ENCODE data around the gene ELMOD3. TPM values are rescaled to one million over a fixed set of nuclear protein-coding genes. Genes with fewer than 3 reads are reported as not detected.
"Not testable (repeated sequence)": the region's sequence is repeated elsewhere in the genome, so short reads cannot be mapped to it uniquely, and the experiment has no call there.

The ELMOD3 gene
- total and polyA plus RNA-seq, 4 donors, result 5.5 to 15.8 (median 8.0) TPM

DNA sequence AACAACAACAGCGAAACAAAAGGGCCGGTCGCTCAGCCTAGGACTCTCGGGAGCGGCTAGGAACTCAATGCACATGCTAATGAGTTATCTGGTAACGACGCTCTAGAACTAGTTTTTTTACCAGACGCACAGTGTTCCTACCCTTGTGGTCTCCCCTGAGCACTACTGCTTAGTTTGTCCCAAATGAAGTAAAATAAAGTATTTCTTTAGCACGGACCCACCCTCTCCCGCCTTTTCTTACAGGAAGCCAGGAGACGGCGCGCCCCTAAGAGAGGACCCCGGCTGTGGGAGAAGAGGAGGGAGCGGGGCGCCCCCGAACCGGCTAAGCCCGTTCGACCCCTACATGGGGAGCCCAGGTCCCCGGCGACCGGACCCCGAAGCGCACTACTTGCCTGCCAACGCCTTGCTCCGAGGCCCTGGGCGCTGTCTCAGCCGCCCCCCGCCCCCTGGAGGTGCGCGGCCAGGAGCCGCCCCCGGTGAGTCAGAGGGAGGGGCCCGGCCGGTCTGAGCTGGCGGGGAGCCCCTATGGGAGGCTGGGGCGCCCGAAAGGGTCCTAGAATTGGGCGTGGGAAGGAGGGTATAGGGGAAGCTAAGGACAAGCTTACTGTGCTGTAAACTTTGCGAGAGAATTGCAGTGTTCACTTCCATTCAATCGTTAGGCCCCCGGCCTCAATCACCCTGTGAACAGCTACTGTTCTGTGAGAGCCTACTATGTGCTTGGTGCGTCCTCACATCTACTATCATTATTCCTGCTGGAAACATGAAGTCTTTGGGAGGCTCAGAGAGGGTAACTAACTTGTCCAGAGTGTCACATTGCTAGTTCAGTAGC lies 59.2 kb downstream of the ELMOD3 start:
- Histone ChIP-seq H3K9ac (ENCODE audit: low read depth in 1 of 2, low read length in 2 of 2) (peak overlapping the region in 1 of 2 donors; percentile 24), H3K36me3 (ENCODE audit: control insufficient read depth in 4 of 4, insufficient read depth in 3 of 4, low read depth in 1 of 4, low read length in 3 of 4) (no peaks in the 10 kb centered on the region), H3K4me3 (ENCODE audit: low read depth in 1 of 3, low read length in 3 of 3) (peak overlapping the region in 1 of 3 donors; percentile 33), H3K9me3 (ENCODE audit: control insufficient read depth in 4 of 4, low read length in 3 of 4) (no peaks in the 10 kb centered on the region), H3K4me1 (ENCODE audit: control insufficient read depth in 4 of 4, insufficient read depth in 4 of 4, low read length in 3 of 4) (peaks cover 4 to 17% (median 12%) of the 10 kb centered on the region in 4 donors), H3K27me3 (ENCODE audit: control insufficient read depth in 4 of 4, insufficient read depth in 4 of 4, low read length in 3 of 4) (no peaks in the 10 kb centered on the region), H3K27ac (ENCODE audit: low read depth in 1 of 2, low read length in 2 of 2) (no peak overlapping the region)
- 10% methylated on average over 44 of the region's 44 CpGs for WGBS
- DNase-seq (ENCODE audit: low spot score), result no peak
- TF ChIP-seq HNF4A (conservative IDR thresholded peaks at IDR 0.05), result no peak
- no peak for TF ChIP-seq GABPA (IDR thresholded peaks at IDR 0.05 in 1 of 2, conservative IDR thresholded peaks at IDR 0.05 in 1 of 2)
- TF ChIP-seq, protein P1, sequence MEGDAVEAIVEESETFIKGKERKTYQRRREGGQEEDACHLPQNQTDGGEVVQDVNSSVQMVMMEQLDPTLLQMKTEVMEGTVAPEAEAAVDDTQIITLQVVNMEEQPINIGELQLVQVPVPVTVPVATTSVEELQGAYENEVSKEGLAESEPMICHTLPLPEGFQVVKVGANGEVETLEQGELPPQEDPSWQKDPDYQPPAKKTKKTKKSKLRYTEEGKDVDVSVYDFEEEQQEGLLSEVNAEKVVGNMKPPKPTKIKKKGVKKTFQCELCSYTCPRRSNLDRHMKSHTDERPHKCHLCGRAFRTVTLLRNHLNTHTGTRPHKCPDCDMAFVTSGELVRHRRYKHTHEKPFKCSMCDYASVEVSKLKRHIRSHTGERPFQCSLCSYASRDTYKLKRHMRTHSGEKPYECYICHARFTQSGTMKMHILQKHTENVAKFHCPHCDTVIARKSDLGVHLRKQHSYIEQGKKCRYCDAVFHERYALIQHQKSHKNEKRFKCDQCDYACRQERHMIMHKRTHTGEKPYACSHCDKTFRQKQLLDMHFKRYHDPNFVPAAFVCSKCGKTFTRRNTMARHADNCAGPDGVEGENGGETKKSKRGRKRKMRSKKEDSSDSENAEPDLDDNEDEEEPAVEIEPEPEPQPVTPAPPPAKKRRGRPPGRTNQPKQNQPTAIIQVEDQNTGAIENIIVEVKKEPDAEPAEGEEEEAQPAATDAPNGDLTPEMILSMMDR (IDR thresholded peaks at IDR 0.05; ENCODE audit: low read depth, low read length, missing input control), result peak; percentile 3
- TF ChIP-seq, protein P2, sequence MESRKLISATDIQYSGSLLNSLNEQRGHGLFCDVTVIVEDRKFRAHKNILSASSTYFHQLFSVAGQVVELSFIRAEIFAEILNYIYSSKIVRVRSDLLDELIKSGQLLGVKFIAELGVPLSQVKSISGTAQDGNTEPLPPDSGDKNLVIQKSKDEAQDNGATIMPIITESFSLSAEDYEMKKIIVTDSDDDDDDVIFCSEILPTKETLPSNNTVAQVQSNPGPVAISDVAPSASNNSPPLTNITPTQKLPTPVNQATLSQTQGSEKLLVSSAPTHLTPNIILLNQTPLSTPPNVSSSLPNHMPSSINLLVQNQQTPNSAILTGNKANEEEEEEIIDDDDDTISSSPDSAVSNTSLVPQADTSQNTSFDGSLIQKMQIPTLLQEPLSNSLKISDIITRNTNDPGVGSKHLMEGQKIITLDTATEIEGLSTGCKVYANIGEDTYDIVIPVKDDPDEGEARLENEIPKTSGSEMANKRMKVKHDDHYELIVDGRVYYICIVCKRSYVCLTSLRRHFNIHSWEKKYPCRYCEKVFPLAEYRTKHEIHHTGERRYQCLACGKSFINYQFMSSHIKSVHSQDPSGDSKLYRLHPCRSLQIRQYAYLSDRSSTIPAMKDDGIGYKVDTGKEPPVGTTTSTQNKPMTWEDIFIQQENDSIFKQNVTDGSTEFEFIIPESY (IDR thresholded peaks at IDR 0.05), result no peak
- TF ChIP-seq EGR1 (IDR thresholded peaks at IDR 0.05; ENCODE audit: low read depth in 2 of 2), result no peak
- no peak for TF ChIP-seq NR2F2 (IDR thresholded peaks at IDR 0.05)
- TF ChIP-seq FOXA2 (IDR thresholded peaks at IDR 0.05), result no peak
- TF ChIP-seq, protein P3, sequence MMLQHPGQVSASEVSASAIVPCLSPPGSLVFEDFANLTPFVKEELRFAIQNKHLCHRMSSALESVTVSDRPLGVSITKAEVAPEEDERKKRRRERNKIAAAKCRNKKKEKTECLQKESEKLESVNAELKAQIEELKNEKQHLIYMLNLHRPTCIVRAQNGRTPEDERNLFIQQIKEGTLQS (IDR thresholded peaks at IDR 0.05), result no peak

DNA sequence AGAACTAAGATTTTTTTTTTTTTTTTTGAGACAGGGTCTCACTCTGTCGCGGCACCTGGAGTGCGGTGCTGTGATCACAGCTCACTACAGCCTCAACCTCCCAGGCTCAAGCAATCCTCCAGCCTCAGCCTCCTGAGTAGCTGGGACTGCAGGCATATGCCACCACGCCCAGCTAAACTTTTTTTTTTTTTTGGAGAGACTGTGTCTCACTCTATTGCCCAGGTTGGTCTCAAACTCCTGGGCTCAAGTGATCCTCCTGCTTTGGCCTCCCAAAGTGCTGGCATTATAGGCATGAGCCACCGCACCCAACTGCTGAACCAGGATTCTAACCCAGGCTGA lies 59.8 kb downstream of the ELMOD3 start:
- DNase-seq (ENCODE audit: low spot score); H3K9ac ChIP-seq (ENCODE audit: low read depth in 1 of 2, low read length in 2 of 2); H3K27me3 ChIP-seq (ENCODE audit: control insufficient read depth in 4 of 4, insufficient read depth in 4 of 4, low read length in 3 of 4); H3K27ac ChIP-seq (ENCODE audit: low read depth in 1 of 2, low read length in 2 of 2); H3K4me3 ChIP-seq (ENCODE audit: low read depth in 1 of 3, low read length in 3 of 3); H3K9me3 ChIP-seq (ENCODE audit: control insufficient read depth in 4 of 4, low read length in 3 of 4); H3K36me3 ChIP-seq (ENCODE audit: control insufficient read depth in 4 of 4, insufficient read depth in 3 of 4, low read depth in 1 of 4, low read length in 3 of 4): not testable (repeated sequence)
- WGBS, result 90% methylated on average over 5 of the region's 5 CpGs
- peaks cover 10 to 23% (median 15%) of the 10 kb centered on the region in 4 donors for H3K4me1 ChIP-seq (ENCODE audit: control insufficient read depth in 4 of 4, insufficient read depth in 4 of 4, low read length in 3 of 4)

DNA sequence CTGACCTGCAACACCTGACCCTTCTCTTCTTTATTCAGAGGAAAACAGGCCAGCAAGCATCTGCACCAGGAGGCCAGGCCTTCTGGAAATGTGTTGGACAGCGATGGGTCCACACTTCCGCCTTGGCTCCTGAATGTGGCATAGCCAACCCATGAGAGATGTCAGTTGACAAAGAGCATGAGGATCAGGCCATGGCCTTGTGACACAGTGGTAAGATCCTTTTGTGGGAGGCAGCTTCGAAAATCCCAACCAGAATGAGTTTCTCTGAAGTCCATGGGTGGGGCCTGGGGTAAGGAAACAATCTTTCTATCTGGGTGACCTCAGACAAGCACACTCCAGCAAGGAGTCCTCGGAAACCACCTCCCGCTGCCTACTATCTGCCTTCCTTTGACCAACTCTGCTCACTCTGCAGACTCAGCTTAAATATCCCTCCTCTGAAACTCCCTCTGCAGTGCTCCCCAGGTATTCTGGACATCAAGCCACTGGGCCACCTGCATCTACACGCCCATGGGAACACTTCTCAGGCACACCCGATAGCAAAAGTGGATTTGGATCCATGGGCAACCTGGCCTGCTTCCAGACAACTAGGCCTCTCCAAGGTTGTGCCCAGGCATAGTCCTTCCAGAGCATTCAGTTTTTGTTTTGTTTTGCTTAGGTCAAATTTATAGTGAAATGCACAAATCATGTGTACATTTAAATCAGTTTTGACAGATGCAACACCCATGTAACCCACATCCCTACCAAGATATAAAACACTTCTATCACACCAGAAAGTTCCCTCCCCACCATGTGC lies 60.4 kb downstream of the ELMOD3 start:
- Histone ChIP-seq H3K9me3 (ENCODE audit: control insufficient read depth in 4 of 4, low read length in 3 of 4) (no peaks in the 10 kb centered on the region), H3K9ac (ENCODE audit: low read depth in 1 of 2, low read length in 2 of 2) (no peak overlapping the region), H3K27me3 (ENCODE audit: control insufficient read depth in 4 of 4, insufficient read depth in 4 of 4, low read length in 3 of 4) (no peaks in the 10 kb centered on the region), H3K27ac (ENCODE audit: low read depth in 1 of 2, low read length in 2 of 2) (no peak overlapping the region), H3K4me3 (ENCODE audit: low read depth in 1 of 3, low read length in 3 of 3) (no peak overlapping the region), H3K36me3 (ENCODE audit: control insufficient read depth in 4 of 4, insufficient read depth in 3 of 4, low read depth in 1 of 4, low read length in 3 of 4) (no peaks in the 10 kb centered on the region), H3K4me1 (ENCODE audit: control insufficient read depth in 4 of 4, insufficient read depth in 4 of 4, low read length in 3 of 4) (peaks cover 11 to 29% (median 19%) of the 10 kb centered on the region in 4 donors)
- 95% methylated on average over 7 of the region's 7 CpGs for WGBS
- DNase-seq (ENCODE audit: low spot score), result no peak
- TF ChIP-seq YY1 (IDR thresholded peaks at IDR 0.05) (no peak), TAF1 (conservative IDR thresholded peaks at IDR 0.05) (no peak), HNF4A (conservative IDR thresholded peaks at IDR 0.05) (no peak), SP1 (IDR thresholded peaks at IDR 0.05) (no peak), EGR1 (IDR thresholded peaks at IDR 0.05; ENCODE audit: low read depth in 2 of 2) (no peak), FOXA2 (IDR thresholded peaks at IDR 0.05) (no peak), FOXA1 (IDR thresholded peaks at IDR 0.05) (no peak), RAD21 (IDR thresholded peaks at IDR 0.05) (no peak)
- TF ChIP-seq, protein P2 (IDR thresholded peaks at IDR 0.05), result no peak
- TF ChIP-seq, protein P1 (IDR thresholded peaks at IDR 0.05; ENCODE audit: low read depth, low read length, missing input control), result no peak
